GM12891 (cell line): ENCODE results near the gene CPB2.

Experiments used
- DNase-seq: peaks from one replicate; pipeline ENCODE4 v3.0.0; 2011; ENCODE audit warnings: low spot score; ENCODE audit not compliant: insufficient read length
- FAIRE-seq: peaks from 2 replicates; lab custom pipeline; 2011; peaks lifted over from hg19 to GRCh38; lab: Jason Lieb, UNC
- PAX5 ChIP-seq: IDR thresholded peaks from 2 replicates; pipeline ENCODE4 v1.6.1; 2011; ENCODE audit warnings: low read length, moderate library complexity, mild to moderate bottlenecking; ENCODE audit not compliant: insufficient read depth, severe bottlenecking
- POLR2A ChIP-seq: IDR thresholded peaks from 2 replicates; pipeline ENCODE4 v1.6.1; 2011; ENCODE audit warnings: low read depth, low read length, control low read depth
- POLR2AphosphoS5 ChIP-seq: IDR thresholded peaks from 2 replicates; pipeline ENCODE4 v1.6.1; 2011; ENCODE audit warnings: low read depth, low read length, control low read depth
- POU2F2 ChIP-seq: IDR thresholded peaks from 2 replicates; pipeline ENCODE4 v1.6.1; 2011; ENCODE audit warnings: low read depth, mild to moderate bottlenecking, control low read depth, low read length, moderate library complexity
- SPI1 ChIP-seq: IDR thresholded peaks from 2 replicates; pipeline ENCODE4 v1.6.1; 2011; ENCODE audit warnings: low read depth, low read length, control low read depth
- TAF1 ChIP-seq: IDR thresholded peaks from 2 replicates; pipeline ENCODE4 v1.6.1; 2011; ENCODE audit warnings: low read depth, low read length, control low read depth

CPB2 gene

GRCh38 chr13:46010148-46010547, 94.7 kb downstream of the CPB2 start:
- no peak for TF ChIP-seq TAF1
- TF ChIP-seq PAX5 = no peak
- no peak for TF ChIP-seq POLR2A
- no peak for TF ChIP-seq POU2F2
- no peak for TF ChIP-seq POLR2AphosphoS5
- TF ChIP-seq SPI1 = no peak
- DNase-seq (no peak), FAIRE-seq (no peak)

DNA sequence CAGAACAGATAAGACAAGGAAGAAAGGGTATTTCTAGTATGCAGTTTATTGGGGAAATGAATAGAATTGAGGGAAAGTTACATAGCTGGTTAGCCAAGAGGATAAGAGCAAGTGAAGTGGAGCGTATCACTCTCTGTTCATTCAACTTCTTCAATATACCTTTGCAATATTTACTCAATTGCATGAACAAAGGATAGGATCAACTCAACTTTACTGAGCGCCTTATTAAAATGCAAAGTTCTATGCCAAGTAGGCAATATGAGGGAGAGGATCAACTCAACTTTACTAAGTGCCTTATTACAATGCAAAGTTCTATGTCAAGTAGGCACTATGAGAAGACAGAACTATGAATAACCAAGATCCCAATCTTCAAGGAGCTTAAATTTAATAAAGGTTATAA, 96.2 kb downstream of the CPB2 start:
- FAIRE-seq (peak; percentile 5), DNase-seq (no peak)
- no peak for TF ChIP-seq POLR2A
- TF ChIP-seq POU2F2 = no peak
- TF ChIP-seq SPI1 = no peak
- no peak for TF ChIP-seq TAF1
- TF ChIP-seq PAX5 = no peak
- no peak for TF ChIP-seq POLR2AphosphoS5

DNA sequence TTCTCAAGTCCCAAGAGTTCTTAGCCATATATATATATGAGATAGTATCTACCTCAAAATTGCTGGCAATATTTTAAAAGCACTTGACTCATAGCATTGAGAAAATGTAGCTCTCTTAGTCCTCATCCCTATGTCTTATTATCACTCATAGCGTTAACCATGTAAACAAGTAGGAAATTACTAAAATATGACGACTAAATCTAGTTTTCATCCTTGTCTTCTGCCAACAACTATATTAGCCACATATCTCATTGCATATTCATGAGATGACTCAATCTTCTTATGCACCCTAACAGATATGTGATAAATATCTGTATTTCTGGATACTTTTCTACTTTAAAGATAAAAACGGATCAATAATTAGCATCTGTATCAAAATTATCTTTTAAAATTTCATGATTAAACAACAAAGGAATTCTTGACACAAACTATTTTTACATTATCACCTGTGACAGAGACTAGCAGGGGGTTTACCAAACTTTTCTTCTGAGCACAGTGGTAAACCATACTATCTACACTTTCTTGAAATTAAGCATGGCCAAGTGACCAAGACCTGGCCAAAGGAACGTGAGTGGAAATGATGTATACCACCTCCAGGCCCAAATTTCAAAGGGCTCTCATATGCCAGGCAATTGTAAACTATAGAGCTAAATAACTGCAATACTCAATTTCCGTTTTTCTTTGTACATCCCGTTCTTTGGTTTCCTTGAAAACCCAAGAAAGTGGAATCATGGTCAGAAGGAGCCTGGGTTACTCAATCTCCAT, 98.0 kb downstream of the CPB2 start:
- FAIRE-seq (no peak), DNase-seq (no peak)
- TF ChIP-seq POLR2A (no peak), POLR2AphosphoS5 (no peak), SPI1 (no peak), TAF1 (no peak), POU2F2 (no peak), PAX5 (no peak)

DNA sequence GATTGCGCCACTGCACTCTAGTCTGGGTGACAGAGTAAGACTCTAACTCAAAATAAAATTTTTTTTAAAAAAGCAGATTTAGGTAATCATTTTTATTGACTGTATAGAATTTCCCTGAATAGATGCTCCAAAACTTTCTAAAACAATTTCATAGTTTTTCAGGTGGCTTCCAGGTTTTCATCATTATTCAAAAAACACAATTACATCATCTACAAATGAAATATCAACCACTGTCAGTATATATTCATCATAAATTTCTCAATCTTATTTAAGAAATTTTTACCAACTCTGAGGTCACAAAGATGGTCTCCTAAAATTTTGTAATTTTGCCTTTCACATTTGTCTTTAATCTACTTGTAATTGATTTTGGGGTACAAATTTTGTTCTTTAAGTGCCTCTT, 100.3 kb downstream of the CPB2 start:
- FAIRE-seq = no peak
- TF ChIP-seq SPI1 = no peak
- TF ChIP-seq POLR2AphosphoS5 = no peak
- TF ChIP-seq TAF1 = no peak
- no peak for TF ChIP-seq POU2F2
- TF ChIP-seq PAX5 = no peak
- TF ChIP-seq POLR2A = no peak
- DNase-seq = no peak
